Urinary bladder (tissue), 4 donors: Measurements from ENCODE around the gene SUMF1. TPM values are rescaled to one million over a fixed set of nuclear protein-coding genes. Genes with fewer than 3 reads are reported as not detected.

Experiments
- DNase-seq: peaks from one replicate; pipeline ENCODE4 v3.0.0-alpha.2; 2015; ENCODE audit errors: extremely low spot score
- H3K27ac ChIP-seq: one replicate; pipeline ENCODE4 v1.5.1; 2013; ENCODE audit warnings: low read depth, mild to moderate bottlenecking, moderate library complexity
- H3K36me3 ChIP-seq: one replicate; pipeline ENCODE4 v1.6.1; 2013; ENCODE audit warnings: mild to moderate bottlenecking, moderate library complexity; ENCODE audit not compliant: insufficient read depth
- H3K4me1 ChIP-seq: one replicate; pipeline ENCODE4 v1.6.1; 2013; ENCODE audit warnings: mild to moderate bottlenecking, moderate library complexity; ENCODE audit not compliant: insufficient read depth
- H3K4me3 ChIP-seq: one replicate; pipeline ENCODE4 v1.5.1; 2013; ENCODE audit warnings: low read depth, low read length
- WGBS: extraction: QIAGEN DNeasy Blood & Tissue Kit; methylation state at CpG from one replicate; pipeline ENCODE4 v1.1.7; 2013; 5-methylcytosine and 5-hydroxymethylcytosine counted together
- polyA plus RNA-seq: library from polyadenylated mRNA; stranded (reverse); fragments of 200-250 nt; gene quantifications from one replicate; pipeline ENCODE4 v1.2.3, GENCODE V29; 2013
- total RNA-seq: library from RNA; depleted of rRNA; stranded (reverse); fragments of >200 nt; gene quantifications from one replicate; pipeline ENCODE4 v1.2.3, GENCODE V29; 2014
- donor health status: healthy with polysubstance abuse.
- donor health status: healthy.

The SUMF1 gene
- total and polyA plus RNA-seq, 2 donors: 26.4 to 51.2 TPM

DNA sequence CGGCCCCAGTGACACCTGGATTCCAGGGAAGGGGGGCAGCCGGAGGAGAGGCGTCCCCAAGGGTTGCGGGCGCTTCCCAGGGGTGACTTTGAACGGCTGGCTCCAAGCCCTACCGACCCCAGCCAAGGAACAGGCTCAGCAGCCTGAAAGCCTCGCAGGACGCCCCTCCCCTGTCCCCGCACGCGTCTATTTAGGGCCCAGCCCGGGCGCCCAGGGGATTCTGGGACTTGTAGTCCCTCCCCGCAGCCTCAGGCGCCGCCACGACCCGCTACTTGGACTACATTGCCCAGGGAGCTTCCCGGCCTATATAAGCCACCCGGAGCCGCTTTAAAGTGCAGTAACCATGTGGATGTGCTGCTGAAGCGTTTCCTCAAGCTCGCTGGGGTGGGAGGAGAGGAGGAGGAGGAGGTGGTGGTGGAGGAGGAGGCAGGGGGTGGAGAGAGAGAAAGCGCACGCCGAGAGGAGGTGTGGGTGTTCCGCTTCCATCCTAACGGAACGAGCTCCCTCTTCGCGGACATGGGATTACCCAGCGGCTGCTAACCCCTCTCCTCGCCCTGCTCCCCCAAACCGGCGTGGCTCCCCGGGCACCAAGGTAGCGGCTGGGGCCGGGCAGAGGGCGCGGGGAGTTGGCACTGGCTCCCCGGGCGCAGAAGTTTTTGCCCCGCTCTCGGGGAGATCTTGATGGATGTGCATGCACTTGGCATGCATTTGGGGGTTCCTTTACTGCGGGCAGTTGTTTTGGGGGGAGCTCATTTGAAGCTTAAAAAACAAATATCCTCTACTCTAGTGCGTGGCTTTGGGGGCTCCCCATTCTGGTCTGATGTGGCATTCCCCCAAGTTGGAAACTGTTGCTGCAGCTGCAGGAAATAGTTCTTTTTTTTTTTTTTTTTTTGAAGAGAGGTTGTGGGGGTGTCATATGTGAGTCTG, 26.2 kb upstream of the SUMF1 start, which contains the start of gene ITPR1:
TSS of gene ITPR1 (plus strand) at position 335 of the 927 bp plus-strand sequence. CDS start 23,144 bp downstream, outside the sequence.
- no peaks in the 10 kb centered on the region for H3K4me1 ChIP-seq
- peak within 1 kb of the TSS; percentile 84 for H3K27ac ChIP-seq
- under 1% methylated on average over 47 of the region's 47 CpGs for WGBS
- H3K36me3 ChIP-seq: no peaks in the 10 kb centered on the region
- peak within 1 kb of the TSS; percentile 67 for H3K4me3 ChIP-seq
- DNase-seq: peak; percentile 98

GRCh38 chr3:4492208-4493013, 25.3 kb upstream of the SUMF1 start:
- Histone ChIP-seq H3K36me3 (no peaks in the 10 kb centered on the region), H3K27ac (peak overlapping the region; percentile 84), H3K4me3 (peak overlapping the region; percentile 67), H3K4me1 (no peaks in the 10 kb centered on the region)
- DNase-seq: no peak
- WGBS: under 1% methylated on average over 43 of the region's 43 CpGs

DNA sequence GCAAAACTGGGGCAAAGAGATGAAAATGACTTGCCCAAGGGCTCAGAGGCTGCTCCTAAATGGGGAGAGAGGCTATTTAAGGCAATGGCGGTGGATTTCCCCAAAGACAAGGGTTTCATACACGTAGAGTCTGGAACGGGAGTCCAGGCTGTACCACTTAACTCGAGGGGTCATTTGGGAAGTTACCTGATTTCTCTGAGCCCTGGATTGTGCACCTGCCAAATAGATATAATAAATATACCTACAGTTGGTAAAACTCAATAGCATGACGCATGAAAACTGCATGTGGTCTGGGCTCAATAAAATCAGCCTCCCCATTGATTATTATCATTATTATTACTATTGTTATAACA, 24.8 kb upstream of the SUMF1 start:
- no peak overlapping the region for H3K27ac ChIP-seq
- H3K4me3 ChIP-seq: peak overlapping the region; percentile 67
- H3K4me1 ChIP-seq: no peaks in the 10 kb centered on the region
- DNase-seq: no peak
- WGBS: 46% methylated on average over 5 of the region's 5 CpGs
- H3K36me3 ChIP-seq: no peaks in the 10 kb centered on the region

- no peaks in the 10 kb centered on the region for H3K36me3 ChIP-seq
- no peaks in the 10 kb centered on the region for H3K4me1 ChIP-seq
- H3K4me3 ChIP-seq: no peak overlapping the region
- DNase-seq: no peak
- WGBS: 86% methylated on average over 3 of the region's 3 CpGs
- no peak overlapping the region for H3K27ac ChIP-seq
These were observed 11.2 kb upstream of the SUMF1 start for GRCh38 chr3:4478261-4478660.

GRCh38 chr3:4476496-4476895, 9.4 kb upstream of the SUMF1 start:
- WGBS: 55% methylated on average over 1 of the region's 1 CpG
- H3K27ac ChIP-seq: no peak overlapping the region
- no peaks in the 10 kb centered on the region for H3K36me3 ChIP-seq
- H3K4me1 ChIP-seq: no peaks in the 10 kb centered on the region
- no peak overlapping the region for H3K4me3 ChIP-seq
- no peak for DNase-seq

DNA sequence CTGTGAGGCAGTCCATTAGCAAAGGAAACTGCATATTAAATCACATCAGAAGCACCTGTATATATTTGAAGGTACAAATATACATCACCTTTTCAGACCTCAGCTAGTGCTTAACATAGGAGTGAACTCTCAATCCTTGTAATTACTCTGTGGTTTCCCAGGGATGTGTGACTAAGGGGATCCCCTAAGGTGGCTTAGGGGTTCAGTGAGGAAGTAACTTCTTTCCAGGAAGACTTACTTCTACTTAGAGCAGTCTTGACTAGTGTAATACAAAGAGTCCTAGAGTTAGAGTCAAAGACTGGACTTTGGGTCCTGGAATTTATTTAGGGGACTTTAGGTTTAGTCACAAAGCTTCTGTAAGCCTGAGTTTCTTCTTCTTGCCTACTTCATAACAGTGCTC, 8.7 kb upstream of the SUMF1 start:
- Histone ChIP-seq H3K36me3 (no peaks in the 10 kb centered on the region), H3K4me1 (no peaks in the 10 kb centered on the region), H3K27ac (no peak overlapping the region), H3K4me3 (no peak overlapping the region)
- DNase-seq: no peak

GRCh38 chr3:4474683-4475490, 7.8 kb upstream of the SUMF1 start:
- Histone ChIP-seq H3K4me1 (no peaks in the 10 kb centered on the region), H3K4me3 (no peak overlapping the region), H3K36me3 (no peaks in the 10 kb centered on the region), H3K27ac (no peak overlapping the region)
- 56% methylated on average over 7 of the region's 7 CpGs for WGBS
- DNase-seq: no peak

DNA sequence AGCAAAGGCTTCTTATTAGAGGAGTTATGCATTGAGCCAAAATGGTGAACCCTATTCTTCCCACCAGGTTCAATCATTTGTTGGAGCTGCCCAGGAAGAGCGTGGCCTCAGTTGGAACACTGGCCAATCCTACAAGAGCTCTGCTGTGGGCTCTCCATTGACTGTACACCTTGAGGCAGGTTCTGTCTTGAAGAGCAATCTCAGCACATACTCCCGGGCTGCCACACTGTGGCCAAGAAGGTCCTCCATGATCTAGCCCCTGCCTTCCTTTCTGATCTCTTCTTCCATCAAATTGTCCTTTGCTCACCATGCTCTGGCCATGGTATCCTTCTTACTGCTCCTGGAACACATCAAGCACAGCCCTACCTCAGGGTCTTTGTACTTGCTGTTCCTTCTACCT, 5.7 kb upstream of the SUMF1 start:
- Histone ChIP-seq H3K4me1 (no peaks in the 10 kb centered on the region), H3K36me3 (no peaks in the 10 kb centered on the region), H3K4me3 (no peak overlapping the region), H3K27ac (no peak overlapping the region)
- DNase-seq: no peak
- WGBS: 85% methylated on average over 2 of the region's 2 CpGs

DNA sequence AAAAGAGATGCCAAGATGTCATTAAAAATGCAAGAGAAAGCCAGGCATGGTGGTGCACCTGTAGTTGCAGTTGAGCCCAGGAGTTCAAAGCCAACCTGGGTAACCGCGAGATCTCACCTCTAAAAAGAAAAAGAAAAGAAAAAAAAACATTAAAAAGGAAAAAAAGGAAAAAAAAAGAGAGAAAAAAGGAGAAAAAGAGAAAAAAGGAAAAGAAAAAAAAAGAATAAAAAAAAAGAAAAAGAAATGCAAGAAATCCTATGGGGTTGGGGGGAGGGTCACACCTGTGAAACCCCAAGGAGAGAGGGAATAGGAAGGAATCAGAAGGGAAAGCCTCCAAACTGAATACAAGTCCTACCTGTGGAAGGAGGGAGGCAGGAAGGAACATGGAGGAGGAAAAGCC, 5.2 kb upstream of the SUMF1 start:
- Histone ChIP-seq H3K4me1 (no peaks in the 10 kb centered on the region), H3K4me3 (no peak overlapping the region), H3K27ac (no peak overlapping the region), H3K36me3 (no peaks in the 10 kb centered on the region)
- no peak for DNase-seq
- WGBS: 86% methylated on average over 2 of the region's 2 CpGs

DNA sequence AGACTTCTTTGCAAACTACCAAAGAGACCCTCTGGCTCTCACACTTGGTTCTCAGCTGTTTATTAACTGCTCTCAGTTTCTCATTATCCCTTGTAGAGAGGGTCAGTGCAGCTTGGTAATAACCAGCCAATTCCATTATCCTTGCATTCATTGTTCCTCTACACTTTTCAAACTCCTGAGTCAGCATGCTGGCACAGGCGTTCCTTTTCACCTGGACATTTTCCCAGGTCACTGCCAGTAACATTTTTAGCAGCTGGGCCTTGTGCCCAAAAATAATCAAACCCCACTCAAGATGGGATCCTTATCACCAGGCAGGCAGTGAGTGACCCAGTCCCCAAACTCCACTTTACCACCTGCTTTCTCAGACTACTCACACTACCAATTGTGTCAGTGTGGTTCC, 4.8 kb upstream of the SUMF1 start:
- 42% methylated on average over 1 of the region's 1 CpG for whole genome bisulfite sequencing

DNA sequence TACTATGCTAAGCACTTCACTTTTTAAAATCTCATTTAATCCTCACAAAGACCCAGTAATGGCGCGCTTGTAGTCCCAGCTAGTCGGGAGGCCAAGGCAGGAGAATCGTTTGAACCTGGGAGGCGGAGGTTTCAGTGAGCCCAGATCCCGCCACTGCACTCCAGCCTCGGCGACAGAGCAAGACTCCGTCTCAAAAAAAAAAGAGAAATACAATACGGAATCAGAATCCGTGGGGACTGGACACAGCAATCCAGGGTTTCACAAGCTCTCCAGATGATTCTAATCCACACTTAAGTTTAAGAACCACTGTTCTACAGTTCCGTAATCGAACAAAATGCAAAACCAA, 426 bp upstream of the SUMF1 start:
- peak overlapping the region; percentile 93 for H3K4me3 ChIP-seq
- no peak overlapping the region for H3K27ac ChIP-seq
- no peaks in the 10 kb centered on the region for H3K4me1 ChIP-seq
- DNase-seq: no peak
- 59% methylated on average over 13 of the region's 13 CpGs for WGBS
- no peaks in the 10 kb centered on the region for H3K36me3 ChIP-seq

More for the DNA sequence above, 4.8 kb upstream of the SUMF1 start:
- no peak overlapping the region for H3K27ac ChIP-seq
- no peaks in the 10 kb centered on the region for H3K4me1 ChIP-seq
- DNase-seq: no peak
- H3K36me3 ChIP-seq: no peaks in the 10 kb centered on the region
- H3K4me3 ChIP-seq: no peak overlapping the region

GRCh38 chr3:4464576-4464975, 2.5 kb downstream of the SUMF1 start:
- Histone ChIP-seq H3K4me1 (no peaks in the 10 kb centered on the region), H3K27ac (no peak overlapping the region), H3K4me3 (no peak overlapping the region), H3K36me3 (no peaks in the 10 kb centered on the region)
- DNase-seq: no peak
- 73% methylated on average over 1 of the region's 1 CpG for WGBS

GRCh38 chr3:4462369-4463040, 4.6 kb downstream of the SUMF1 start:
- H3K4me3 ChIP-seq: no peak overlapping the region
- H3K27ac ChIP-seq: no peak overlapping the region
- H3K36me3 ChIP-seq: no peaks in the 10 kb centered on the region
- DNase-seq: no peak
- no peaks in the 10 kb centered on the region for H3K4me1 ChIP-seq
- WGBS: 91% methylated on average over 3 of the region's 3 CpGs
